ENCODE results near the gene LMAN1L.

LMAN1L gene

DNA sequence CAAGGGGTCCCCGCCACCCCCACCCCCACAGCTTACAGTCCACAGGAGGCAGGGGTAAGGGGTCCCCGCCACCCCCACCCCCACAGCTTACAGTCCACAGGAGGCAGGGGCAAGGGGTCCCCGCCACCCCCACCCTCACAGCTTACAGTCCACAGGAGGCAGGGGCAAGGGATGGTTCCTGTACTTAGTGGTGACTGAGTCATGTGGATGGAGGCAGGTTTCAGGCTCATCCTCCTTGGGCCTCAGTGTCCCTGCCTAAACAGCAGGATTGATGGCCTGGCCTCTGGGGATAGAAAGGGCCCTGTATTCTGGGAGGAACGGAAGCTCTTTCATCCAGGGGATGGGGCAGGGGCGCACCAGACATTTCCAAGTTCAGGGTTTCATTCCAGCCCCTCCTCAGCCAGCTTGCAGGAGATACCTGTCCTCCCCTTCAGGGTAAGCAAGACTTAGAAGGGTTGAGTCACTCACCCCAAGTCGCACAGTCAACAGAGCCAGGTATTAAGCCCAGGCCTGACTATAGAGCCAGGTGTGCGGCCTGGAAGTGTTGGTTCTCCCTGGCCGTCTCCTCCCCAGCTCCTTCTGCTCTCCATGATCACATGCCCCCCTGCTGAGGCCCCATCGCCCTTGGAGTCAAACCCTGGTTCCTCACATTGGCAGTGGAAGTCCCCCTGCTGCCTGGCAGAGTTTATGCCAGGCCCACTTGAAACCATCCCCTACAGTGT is 18.2 kb upstream of the LMAN1L start:
- DNase-seq, result peak; percentile 11

DNA sequence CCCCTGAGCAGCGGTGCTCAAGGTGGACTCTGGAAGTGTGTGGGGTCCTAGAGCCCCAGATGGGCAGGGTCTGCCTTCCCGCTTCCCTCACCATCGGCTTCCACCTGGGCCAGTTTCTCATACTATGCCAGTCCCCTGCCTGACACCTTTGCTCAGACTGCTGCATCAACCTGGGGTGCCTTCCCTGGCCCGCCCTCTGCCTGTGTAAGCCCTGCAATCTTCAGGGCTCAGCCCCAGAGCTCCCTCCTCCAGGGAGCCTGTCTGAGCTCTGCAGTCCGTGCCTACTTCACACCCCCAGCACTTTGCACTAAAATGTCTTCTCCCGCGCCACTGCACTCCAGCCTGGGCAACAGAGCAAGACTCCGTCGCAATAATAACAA is 17.7 kb upstream of the LMAN1L start:
- no peak for DNase-seq

DNA sequence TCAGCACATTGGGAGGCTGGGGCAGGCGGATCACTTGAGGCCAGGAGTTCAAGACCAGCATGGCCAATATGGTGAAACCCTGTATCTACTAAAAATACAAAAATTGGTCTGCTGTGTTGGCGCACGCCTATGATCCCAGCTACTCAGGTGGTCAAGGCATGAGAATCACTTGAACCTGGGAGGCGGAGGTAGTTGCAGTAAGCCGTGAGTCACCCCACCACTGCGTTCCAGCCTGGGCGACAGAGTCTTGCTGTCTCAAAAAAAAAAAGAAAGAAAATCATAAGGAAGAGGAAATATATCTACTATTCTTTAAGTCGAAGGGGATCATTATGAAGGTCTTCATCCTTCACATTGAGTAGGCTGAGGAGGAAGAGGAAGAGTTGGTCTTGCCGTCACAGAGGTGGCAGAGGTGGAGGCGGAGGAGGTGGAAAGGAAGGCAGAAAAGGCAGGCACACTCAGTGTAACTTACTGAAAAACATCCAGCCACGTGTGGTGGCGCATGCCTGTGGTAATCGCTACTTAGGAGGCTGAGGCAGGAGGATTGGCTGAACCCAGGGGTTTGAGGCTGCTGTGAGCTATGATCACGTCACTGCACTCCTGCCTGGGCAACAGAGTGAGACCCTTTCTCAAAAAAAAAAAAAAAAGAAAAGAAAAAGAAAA is 16.5 kb upstream of the LMAN1L start:
- no peak for DNase-seq

DNA sequence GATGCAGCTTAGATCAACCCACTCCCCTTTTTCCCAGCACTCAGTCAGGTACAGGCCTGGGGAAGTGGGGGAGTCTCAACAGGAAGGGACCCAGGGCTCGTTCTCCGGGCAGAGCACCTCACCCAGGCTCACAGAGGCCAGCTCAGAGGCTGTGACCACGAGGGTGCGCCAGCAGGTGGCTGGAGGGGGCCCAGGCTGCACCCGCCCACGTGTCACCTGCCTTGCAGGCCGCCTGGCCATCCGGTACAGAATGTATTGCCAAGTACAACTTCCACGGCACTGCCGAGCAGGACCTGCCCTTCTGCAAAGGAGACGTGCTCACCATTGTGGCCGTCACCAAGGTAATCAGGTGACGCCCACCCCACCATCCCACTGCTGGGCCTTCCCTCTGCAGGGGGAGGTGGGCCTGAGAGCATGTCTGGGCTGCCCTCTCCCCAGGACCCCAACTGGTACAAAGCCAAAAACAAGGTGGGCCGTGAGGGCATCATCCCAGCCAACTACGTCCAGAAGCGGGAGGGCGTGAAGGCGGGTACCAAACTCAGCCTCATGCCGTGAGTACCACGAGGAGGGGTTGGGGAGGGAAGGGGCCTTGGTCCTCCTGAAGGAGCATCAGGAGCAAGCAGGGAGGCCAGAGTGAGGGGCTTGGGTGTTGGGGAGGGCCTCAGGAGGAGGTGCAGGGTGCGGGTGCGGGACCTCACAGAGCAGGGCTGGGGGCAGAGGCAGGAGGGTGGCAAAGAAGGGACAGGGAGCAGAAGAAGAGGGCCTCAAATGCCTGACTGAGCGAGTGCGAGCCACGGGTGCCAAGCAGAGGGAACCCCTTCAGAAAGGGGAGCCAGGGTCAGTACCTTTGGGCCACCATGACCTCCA is 14.0 kb upstream of the LMAN1L start:
- DNase-seq, result no peak

DNA sequence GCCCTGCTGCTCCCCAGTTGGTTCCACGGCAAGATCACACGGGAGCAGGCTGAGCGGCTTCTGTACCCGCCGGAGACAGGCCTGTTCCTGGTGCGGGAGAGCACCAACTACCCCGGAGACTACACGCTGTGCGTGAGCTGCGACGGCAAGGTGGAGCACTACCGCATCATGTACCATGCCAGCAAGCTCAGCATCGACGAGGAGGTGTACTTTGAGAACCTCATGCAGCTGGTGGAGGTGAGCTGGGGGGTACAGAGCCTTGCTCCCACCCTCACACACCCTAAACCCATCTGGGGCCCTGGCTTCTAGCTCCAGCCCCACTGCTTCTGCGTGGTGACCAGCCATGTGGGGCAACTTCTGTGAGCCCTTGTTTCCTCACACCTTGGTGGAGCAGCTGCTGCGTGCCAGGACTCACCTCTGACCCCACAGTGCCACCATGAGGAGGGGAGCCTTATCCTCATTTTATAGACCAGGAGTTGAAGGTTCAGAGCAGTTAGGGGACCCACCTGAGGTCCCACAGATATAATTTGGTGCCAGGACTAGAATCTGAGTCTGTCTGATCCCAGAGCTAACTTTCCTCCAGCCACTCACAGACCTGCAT is 13.3 kb upstream of the LMAN1L start:
- no peak for DNase-seq

DNA sequence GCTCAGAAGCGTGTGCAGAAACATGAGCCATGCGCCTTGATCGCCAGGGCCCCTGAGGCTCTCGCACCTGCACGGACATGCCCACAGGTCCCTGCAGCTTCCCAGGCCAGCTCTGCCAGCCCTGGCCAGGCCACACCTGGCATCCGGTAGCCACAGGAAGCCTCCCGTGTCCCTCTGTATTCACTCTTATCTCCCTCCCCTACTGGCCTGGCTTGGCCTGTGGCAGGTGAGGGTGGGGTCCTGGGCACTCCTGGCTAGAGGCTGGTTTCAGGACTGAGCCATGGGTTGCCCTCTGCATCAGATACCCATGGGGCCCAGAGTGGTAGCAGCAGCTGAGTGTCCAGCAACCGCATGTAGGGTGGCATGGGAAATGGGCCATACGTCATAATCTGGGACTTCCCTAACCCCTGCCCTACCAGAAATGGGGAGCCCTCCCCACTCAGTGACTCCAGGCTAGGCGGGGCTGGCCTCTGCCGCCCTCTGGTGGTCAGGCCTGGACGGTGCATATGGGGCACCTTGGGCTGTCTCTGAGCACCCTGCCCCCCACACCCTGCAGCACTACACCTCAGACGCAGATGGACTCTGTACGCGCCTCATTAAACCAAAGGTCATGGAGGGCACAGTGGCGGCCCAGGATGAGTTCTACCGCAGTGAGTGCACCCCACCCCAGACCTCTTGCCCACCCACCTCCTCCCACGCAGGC is 12.6 kb upstream of the LMAN1L start:
- DNase-seq, result peak; percentile 81

DNA sequence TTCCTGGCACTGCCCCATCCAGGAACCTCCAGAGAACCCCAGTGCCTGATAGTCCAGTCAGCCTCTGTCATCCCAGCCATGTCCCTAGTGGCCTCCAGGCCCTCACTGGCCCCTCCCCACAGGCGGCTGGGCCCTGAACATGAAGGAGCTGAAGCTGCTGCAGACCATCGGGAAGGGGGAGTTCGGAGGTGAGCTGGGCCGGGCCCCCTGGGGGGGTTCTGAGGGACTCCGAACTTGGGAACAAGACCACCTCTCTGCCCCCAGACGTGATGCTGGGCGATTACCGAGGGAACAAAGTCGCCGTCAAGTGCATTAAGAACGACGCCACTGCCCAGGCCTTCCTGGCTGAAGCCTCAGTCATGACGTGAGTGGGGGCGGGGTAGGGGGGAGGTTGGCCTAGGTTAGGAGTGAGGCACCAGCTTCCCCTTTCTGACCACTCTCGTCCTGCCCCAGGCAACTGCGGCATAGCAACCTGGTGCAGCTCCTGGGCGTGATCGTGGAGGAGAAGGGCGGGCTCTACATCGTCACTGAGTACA is 12.0 kb upstream of the LMAN1L start:
- DNase-seq, result no peak

DNA sequence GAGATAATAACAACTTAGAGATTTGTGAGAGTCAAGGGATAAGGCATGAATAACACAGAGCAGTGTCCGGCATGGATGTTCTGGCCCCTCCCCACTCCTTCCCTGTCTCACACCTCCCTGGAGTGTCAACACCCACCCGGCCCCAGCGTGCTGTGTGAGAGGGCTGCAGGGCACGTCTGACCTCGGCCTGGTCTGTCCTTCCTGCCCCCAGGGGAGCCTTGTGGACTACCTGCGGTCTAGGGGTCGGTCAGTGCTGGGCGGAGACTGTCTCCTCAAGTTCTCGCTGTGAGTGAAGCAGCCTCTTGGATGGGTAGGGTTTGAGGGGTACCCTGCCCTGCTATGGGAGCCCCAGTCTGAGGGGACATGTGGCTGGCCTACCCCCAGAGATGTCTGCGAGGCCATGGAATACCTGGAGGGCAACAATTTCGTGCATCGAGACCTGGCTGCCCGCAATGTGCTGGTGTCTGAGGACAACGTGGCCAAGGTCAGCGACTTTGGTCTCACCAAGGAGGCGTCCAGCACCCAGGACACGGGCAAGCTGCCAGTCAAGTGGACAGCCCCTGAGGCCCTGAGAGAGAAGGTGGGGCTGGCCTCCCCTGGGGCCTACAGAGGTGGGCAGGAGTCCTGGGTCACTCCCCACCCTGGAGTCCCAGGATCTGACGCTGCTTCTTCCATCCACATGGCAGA is 11.2 kb upstream of the LMAN1L start:
- no peak for DNase-seq

DNA sequence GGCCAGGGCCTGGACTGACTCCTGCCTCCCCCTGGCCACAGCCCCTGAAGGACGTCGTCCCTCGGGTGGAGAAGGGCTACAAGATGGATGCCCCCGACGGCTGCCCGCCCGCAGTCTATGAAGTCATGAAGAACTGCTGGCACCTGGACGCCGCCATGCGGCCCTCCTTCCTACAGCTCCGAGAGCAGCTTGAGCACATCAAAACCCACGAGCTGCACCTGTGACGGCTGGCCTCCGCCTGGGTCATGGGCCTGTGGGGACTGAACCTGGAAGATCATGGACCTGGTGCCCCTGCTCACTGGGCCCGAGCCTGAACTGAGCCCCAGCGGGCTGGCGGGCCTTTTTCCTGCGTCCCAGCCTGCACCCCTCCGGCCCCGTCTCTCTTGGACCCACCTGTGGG is 10.3 kb upstream of the LMAN1L start:
- no peak for DNase-seq

DNA sequence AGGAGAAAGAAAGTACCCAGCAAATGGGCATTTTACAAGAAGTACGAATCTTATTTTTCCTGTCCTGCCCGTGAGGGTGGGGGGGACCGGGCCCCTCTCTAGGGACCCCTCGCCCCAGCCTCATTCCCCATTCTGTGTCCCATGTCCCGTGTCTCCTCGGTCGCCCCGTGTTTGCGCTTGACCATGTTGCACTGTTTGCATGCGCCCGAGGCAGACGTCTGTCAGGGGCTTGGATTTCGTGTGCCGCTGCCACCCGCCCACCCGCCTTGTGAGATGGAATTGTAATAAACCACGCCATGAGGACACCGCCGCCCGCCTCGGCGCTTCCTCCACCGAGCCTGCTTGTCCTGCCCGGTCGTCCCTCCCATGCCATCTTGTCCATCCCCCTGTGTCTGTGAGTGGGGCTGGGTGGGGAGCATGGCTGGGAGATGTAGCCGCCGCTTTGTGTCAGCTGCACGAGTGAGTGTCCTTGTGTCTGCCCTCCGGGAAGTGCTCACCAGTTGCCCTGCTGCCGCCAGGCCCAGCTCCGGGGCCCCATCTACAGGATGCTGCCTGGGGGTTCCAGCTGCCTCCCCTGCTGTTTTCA is 9.7 kb upstream of the LMAN1L start:
- no peak for DNase-seq

DNA sequence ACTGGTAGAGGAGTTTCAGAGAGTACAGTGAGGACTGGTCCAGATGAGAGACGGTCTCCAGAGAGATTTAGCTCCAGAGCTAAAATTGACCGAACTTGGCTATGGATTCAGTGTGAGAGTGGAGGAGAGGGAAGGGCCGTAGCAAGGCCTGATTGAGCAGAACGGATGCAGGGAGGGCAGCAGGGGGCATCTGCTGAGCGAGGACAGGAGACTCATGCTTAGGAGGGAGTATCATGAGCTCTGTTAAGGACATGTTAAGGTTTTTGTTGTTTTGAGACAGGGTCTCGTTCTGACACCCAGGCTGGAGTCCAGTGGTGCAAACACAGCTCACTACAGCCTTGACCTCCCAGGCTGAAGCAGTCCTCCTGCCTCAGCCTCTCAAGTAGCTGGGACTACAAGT is 7.7 kb upstream of the LMAN1L start:
- DNase-seq, result no peak

DNA sequence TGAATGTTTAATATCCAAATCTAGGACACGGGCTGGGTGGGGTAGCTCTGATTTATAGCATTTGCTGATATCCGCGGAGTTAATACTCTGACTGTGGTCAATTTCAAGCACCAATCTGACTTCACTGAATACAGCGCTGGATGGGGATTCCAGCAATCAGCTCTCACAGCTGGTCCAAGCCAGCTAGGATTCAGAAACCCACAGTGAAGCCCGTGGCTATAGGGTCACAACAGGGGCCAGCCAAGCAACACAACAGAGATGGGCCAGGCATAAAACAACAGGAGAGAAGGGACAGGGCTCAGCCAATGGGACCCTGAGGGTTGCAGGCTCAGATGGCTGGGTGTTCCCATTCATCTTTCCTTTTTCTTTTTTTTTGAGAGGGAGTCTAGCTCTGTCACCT is 5.4 kb upstream of the LMAN1L start:
- no peak for DNase-seq

DNA sequence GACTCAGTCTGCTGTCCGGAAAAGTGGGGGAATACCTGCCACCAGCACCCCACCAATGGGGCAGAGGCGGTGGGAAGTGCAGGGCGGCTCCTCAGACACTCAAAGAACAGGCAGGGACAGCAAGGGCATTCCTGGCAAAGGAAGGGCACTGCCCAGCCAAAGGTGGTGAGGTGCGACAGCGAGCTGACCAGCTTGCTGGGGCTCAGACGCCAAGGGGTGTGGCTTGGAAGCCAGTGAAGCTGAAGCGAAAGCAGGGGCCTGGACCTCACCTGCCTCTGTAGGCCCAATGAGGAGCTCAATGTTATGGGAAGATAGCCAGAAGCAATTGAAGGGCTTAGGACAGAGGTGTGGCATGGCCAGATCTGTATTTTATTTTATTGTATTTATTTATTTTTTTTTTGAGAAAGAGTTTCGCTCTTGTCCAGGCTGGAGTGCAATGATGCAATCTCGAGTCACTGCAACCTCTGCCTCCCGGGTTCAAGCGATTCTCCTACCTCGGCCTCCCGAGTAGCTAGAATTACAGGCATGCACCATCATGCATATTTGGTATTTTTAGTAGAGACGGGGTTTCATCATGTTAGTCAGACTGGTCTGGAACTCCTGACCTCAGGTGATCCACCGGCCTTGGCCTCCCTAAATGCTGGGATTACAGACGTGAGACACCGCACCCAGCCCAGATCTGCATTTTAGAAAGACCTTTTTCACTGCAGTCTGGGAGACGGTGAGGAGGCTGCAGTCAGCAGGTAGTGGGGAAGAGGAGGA is 4.4 kb upstream of the LMAN1L start:
- no peak for DNase-seq

DNA sequence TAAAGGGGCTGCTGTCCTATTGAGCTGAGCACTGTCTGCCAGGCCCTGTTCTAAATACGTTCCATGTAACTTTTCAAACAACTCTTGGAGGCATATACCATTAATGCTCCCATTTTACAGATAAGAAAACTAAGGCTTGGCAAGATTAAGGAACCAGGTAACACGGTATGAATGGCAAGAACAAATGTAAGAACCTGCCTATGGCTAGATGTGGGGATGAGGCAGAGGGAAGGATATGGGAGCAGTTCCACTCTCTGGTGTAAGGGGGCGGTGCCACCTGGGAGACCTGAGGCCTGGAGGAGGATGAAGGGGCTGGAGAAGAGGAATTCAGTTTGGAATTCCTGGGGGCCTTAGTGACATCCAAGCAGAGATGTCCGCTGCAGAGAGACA is 3.8 kb upstream of the LMAN1L start:
- no peak for DNase-seq

DNA sequence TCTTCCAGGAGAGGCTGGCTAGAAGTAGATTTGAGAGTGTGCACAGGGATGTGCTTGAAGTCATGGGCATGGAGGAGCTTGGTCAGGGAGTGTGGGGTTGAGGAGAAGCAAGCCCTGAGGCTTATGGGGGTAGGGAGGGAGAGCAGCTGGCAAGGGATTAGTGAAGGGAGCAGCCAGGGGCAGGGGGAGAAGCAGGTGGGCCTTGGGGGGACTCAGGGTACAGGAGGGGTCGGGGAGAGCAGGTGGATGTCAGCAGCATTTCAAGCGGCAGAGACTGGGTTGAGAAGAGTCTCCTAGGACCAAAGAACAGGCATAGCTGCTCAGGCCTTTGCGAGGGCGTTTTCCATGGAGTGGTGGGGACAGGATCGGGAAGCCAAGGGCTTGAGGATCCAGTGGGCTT is 3.4 kb upstream of the LMAN1L start:
- no peak for DNase-seq

DNA sequence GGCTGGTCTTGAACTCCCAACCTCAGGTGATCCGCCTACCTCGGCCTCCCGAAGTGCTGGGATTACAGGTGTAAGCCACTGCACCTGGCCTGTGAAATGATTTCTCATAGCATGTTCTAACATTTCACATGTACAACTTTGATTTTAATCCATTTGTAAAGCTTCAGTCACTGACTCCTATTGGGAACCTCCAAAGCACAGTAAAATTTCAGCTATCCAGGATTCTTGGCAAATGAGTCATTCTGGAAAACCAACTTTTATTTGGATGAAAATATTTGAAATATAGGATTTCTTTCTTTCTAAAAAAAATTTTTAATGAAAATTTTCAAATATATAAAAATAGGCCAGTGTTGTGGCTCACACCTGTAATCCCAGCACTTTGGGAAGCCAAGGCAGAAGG is 2.7 kb upstream of the LMAN1L start:
- DNase-seq, result no peak

DNA sequence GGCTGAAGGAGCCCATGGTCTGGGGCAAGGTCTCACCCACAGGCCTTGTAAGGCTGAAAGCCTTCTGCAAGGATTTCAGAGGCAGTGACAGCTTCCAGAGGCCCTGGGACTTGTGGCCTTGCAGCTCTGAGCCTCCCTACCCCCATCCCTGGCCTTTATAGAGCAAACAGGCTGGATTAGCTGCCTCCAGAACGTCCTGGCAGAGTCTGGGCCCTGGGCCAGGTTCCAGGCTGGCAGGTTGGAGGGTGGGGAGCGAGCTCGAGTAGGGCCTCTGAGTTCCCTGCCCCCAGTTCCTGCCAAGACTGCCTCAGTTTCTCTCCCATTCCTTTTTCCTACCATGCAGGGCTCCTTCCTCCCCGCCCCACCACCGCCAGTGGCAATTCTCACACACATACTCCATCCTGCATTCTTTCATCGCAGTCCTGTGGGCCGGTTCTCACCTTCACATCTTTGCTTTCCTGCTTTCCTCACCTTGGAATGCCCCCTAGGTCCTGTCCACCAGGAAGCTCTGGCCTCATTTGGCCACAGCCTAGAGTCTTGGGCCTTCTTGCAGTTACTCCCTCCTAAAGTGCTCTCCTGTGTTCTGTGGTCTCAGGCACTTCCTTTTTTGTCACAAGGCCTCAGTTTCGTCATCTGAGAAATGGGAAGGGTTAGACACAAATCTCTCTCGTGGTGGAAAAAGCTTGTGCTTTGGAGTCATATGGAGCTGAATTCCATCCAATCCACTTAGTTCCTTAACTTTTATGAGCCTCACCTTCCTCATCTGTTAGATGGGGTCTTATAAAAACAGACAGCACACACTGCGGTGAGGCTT is 2.7 kb downstream of the LMAN1L start:
- no peak for DNase-seq

DNA sequence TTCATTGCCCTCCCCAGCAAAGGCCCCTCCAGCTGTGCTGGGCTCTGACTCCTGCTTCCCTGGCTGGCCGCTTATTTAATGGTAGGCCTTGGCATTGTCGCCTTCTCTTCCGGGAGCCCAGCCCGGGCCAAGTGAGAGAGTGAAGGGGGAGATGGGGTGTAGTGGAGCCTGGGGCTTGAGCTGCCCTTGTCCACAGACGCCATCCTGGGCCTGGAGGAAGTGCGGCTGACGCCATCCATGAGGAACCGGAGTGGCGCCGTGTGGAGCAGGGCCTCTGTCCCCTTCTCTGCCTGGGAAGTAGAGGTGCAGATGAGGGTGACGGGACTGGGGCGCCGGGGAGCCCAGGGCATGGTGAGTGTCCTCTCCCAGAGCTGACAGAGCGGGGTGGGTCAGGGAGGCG is 3.3 kb downstream of the LMAN1L start:
- DNase-seq, result no peak

DNA sequence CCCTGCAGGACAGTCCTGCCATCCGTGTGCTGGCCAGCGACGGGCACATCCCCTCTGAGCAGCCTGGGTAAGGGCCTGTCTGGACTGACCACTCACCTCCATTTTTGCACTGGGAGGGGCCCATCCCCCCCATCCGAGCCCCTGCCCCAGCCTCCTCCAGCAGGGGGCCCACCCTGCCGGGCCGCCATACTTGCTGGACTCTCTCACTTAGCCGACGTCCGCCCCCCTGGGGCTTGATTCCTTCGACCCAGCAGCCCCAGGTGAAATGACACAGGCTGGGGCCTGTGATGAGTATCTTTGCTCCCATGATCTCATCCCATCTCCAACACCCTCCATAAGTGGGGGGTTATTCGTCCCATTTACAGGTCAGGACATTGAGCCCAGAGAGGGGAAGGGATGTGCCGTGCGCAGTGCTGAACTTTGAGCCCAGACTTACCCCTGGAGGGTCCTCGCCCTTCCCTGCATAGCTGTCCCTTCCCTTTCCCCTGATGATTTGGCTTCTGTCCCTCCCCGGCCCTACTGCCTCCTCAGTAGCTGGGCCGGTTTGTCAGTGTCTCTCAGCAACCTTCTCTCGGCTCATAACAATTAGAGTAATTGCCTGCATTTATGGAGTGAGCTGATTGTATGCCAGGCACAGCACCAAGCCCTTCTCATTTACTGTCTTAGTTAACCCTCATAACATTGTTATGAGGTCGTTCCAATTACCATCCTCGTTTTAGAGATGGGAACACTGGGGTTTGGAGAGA is 4.2 kb downstream of the LMAN1L start:
- DNase-seq, result no peak

Data from femur (tissue), 1 donor.